Non-pigmented ciliary epithelial cell (primary cell): ENCODE measurements around the gene CLEC2L.

ENCODE experiments used
- DNase-seq: peaks from one replicate; pipeline ENCODE4 v3.0.0-alpha.2; 2010; ENCODE audit warnings: low read depth

CLEC2L gene

DNA sequence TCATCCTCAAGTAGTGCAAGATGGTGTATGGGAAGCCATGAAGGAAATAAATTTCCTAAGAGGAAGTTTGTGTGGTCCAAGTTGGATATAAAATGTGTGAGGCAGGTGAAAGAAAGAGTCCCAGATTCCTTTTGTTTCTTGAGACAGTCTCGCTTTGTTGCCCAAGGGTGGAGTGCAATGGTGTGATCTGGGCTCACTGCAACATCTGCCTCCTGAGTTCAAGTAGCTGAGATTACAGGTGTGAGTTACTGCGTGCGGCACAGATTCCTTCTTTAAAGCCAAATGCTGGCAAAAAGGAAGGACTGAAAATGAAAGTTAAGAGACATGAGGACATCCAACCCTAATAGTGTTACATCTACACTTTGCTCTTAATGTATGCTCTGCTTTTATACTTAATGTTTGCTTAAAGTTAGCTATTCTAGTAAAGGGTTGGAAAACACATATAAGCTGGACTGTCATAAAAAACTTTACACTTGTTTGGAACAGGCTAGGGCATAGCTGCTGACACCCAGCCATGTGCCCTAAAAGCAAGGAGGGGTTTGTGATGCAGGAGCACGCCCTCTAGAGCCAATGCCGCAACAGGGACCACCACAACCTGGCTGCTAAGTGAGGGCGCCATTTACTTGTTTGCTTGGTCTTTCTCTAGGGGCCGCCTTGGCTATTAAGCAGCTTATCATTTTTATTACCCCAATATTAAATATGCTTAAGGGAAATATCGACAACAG is 34.5 kb downstream of the CLEC2L start:
- no peak for DNase-seq

DNA sequence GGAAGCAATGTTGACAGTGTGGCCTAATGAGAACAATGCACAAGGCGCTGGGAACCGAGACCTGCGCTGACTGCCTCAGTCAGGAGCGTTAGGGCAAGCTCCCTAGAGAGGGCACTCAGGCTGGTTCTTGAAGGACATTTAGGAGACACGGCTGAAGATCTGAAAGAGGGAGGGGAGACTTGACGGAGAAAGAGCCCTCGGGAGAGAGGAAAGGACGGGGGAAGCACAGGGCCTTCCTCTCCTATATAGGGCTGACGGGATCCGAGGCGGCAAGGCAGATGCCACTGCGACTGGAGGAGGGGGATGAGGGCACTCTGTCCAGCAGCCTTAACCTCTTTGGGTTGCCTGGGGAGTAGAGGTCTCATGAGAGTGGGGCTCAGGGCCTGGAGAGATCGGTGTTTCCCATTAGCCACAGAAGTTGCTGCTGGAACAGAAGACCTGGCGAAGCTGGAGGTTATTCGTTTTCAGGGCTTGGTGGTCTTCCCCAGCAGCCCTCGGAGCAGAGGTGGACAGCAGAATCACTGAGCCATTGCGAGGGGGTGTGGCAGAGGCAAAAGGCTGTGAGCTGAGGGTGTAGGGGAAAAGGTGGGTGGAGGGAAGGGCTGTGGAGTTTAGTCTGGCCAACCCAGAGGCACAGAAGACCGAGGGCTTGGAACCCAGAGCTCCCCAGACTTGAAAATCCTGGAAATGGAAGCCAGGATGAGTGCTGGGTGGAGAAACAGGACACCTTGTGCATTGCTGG is 36.0 kb downstream of the CLEC2L start:
- DNase-seq: no peak

DNA sequence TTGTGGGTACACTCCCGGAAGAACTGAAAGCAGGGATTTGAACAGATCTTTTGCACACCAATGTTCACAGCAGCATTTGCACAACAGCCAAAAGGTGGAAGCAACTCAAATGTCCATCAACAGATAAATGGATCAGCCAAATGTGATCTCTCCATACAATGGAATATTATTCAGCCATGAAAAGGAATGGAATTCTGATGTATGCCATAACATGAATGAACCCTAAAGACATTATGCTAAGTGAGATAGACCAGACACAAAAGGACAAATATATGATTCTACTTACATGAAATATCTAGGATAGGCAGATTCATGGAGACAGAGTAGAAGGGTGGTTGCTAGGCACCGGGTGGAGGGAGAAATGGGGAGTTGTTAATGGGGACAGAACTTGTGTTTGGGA is 36.7 kb downstream of the CLEC2L start:
- no peak for DNase-seq

- DNase-seq: no peak
Measured at GRCh38 chr7:139560678-139561077, 37.2 kb downstream of the CLEC2L start.

GRCh38 chr7:139562491-139562890 is 39.0 kb downstream of the CLEC2L start:
- DNase-seq: no peak

DNA sequence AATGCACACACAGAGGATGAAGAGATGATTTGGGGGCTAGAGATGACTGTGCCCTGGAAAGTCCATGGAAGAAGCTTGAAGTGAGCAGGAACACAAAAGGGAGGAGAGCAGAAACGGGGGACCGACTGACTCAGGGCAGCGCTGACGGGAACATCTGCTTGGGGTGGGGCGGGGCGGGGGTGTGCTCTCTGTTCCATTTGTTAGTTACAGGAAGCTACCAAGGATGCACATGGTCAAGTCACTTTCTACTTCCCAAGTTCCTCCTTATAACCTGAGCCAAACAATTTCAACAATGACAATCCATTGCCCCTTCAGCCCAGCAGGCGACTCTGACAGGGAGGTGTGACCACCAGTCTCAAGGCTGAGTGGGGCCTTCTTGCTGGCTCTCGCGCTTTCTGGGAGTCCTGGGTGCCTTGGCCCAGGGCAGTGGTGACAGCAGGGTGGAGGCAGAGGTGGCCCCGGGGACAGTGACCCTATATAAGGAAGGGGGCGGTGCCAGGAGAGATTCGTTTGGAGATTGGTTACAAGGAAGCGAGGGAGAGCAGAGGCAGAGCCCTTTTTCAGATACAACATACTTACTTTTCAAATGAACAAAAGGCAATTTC is 39.6 kb downstream of the CLEC2L start:
- no peak for DNase-seq

GRCh38 chr7:139563856-139564255 is 40.4 kb downstream of the CLEC2L start:
- no peak for DNase-seq

- DNase-seq: no peak
Measured at GRCh38 chr7:139566075-139566474, 42.6 kb downstream of the CLEC2L start.

DNA sequence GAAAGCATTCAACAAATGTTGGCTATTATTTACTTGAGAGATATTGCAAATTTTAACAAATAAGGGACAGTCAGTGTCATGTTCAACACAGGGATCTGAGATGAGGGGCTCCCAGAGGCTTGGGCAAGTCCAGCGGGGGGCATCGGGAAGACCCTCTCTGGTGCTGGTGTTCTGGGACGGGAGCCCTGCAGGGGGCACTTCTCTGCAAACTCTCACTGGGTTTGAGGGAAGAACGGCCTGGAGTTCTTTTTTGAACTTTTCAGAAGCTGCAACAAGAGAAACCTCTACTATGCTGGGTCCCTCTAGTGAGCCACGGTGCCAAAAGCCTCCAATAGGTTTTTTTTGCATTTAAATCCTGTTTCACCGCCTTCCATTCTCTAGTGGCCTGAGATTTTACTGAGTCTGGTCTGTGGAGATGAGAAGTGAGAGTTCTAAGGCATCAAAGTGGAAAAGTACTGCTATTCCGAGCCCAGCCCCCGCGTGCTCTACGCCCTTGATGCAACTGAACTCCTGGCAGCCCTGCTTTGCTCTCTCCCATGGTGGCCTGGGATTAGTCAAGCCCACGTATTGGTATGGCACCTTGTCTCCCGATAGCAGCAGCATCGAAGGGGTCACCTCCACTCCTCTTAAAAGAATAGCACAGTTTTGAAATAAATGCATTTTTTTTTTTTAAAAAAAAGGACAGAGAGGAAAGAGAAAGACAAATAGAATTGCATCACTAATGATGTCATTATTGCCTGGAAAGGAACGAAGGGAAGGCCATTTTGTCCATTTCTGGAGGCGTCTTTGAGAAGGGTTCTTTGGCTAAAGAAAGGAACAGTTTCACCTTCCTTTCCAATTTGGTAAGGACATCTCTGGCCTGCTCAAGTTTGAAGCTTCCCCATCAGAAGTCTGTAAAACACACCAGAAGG is 43.5 kb downstream of the CLEC2L start:
- no peak for DNase-seq

GRCh38 chr7:139567647-139568345 is 44.3 kb downstream of the CLEC2L start:
- no peak for DNase-seq

DNA sequence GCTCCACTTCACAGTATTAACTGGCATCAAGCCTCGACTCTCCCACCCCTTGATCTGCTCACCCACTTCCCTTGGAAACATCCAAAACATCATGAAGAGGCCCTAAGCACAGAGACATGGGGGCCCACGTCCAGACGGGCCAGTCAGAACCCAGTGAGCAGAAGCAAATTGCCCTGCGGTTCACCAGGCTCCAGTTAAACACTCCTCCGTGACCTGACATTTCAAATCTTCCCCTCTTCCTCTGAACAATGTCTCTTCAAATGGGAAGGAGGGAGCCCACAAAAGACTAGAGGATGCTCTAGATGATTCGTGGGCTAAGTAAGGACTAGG is 44.8 kb downstream of the CLEC2L start:
- no peak for DNase-seq

DNA sequence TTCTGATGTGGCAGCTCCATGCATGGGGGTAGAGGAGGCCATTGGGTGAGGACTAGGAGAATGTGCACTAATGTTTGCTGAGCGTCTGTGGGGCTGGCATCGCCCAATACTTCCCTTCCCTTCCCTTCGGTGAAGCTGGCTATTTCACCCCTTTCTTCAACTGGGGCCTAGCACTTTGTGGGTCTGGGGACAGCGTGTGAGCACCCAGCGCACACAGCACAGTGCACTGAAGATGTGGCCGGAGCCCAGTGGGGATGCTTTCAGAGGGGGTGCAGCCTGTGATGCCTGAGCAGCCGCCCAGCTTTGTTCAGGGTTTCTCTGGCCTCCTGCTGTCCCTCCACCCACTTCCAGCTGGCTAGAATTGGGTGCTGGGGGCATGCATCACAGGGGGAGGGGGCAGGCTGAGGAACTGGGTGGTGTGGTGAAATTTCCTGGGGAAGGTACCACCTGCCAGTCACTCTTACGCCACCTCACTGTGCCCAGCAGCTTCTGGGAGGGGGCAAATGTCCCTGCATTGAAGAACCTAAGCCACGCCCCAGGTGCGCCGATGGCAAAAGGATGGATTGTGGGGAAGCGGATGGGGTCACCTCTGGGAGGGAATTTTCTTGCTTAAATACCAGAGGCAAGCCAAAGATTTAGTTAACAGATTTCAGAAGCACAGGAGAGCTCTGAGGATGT is 45.5 kb downstream of the CLEC2L start:
- no peak for DNase-seq

- DNase-seq: no peak
Measured at GRCh38 chr7:139570119-139570518, 46.6 kb downstream of the CLEC2L start.

GRCh38 chr7:139570626-139571025 is 47.1 kb downstream of the CLEC2L start:
- no peak for DNase-seq

GRCh38 chr7:139571190-139571589 is 47.7 kb downstream of the CLEC2L start:
- DNase-seq: no peak

DNA sequence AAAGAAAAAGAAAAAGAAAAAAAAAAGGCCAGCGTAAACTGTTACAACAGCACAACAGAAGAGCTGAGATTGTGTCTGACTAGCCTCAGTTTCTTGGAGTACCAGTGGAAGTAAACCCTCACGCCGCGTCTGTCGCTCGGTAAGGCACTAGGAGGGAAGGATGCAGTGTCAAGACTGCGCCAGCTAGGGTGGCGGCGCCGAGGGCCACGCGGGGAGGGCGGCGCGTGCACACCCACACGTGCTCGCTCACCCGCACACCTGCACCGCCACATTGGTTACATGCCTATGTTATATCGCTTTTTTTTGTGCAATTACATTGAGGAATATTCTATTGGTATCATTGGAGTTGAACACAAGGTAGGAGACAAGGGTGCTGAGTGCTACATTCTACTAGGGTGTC is 48.2 kb downstream of the CLEC2L start:
- DNase-seq: no peak

- no peak for DNase-seq
Measured at GRCh38 chr7:139572071-139572470, 48.6 kb downstream of the CLEC2L start.

GRCh38 chr7:139572704-139573385 is 49.4 kb downstream of the CLEC2L start:
- DNase-seq: no peak

GRCh38 chr7:139573871-139574270 is 50.4 kb downstream of the CLEC2L start:
- DNase-seq: no peak

DNA sequence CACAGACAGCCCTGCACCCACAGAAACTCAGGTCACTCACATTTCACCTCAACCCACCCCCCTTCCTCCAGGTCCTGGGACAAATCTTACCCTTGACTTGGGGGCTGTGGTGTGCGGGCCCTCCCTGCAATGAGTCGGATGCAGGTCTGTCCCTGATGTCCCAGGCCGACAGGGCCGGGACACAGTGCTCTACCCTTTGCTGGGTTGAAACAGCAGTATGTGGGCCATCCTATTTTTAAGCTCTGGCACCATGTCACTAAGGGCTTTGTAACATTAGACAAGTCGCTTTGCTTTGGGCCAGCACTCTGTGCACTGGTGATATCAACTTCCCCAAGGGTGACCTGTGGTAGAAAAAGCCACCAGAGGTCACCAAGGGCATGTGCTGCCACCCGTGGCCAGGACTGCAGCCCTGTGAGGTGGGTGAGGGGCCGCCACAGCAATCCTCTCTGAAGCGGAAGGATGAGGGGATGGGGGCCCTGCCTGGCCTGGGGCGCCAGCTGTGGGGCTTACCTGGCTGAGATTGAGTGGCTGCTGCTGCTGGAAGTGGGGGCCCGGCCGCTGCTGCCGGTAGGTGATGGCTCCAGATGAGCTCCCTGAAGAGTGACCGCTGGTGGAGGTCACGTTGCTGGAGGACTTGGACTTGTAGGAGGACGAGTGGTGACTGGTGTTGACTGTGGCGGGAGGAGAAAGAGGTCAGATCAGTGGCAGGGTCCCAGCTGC is 51.3 kb downstream of the CLEC2L start:
- DNase-seq: no peak
